Spleen (tissue), 11 donors: ENCODE measurements around the gene SLC30A4. TPM values are rescaled to one million over a fixed set of nuclear protein-coding genes. Genes with fewer than 3 reads are reported as not detected.
A peak's percentile ranks its signal among the peaks of the same experiment; 100 is the strongest.

Experiments
- DNase-seq: peaks from one replicate; pipeline ENCODE4 v3.0.0-alpha.2; 2020
- H3K27ac ChIP-seq, 8 donors: fragments of 200-600 bp; sonication (generic) in 7 of 8; 1 replicate in 4 of 8; 2 replicates in 4 of 8; pipeline versions ENCODE4 v1.5.0 to v1.8.0; 2016 to 2021; ENCODE audit warnings: inconsistent platforms in 4 of 8, mild to moderate bottlenecking in 4 of 8, moderate library complexity in 1 of 8
- H3K27me3 ChIP-seq, 7 donors: fragments of 200-600 bp; sonication (generic) in 6 of 7; replicated peaks in 1 of 7; 1 replicate in 4 of 7; 2 replicates in 3 of 7; pipeline versions ENCODE4 v1.5.0 to v1.8.0; 2016 to 2021; ENCODE audit warnings: inconsistent platforms in 3 of 7, mild to moderate bottlenecking in 1 of 7
- H3K36me3 ChIP-seq, 6 donors: fragments of 200-600 bp; sonication (generic) in 5 of 6; 1 replicate in 4 of 6; 2 replicates in 2 of 6; pipeline versions ENCODE4 v1.5.0 to v1.8.0; 2016 to 2021; ENCODE audit warnings: inconsistent platforms in 2 of 6
- H3K4me1 ChIP-seq, 6 donors: fragments of 200-600 bp; sonication (generic) in 5 of 6; 1 replicate in 3 of 6; 2 replicates in 3 of 6; pipeline versions ENCODE4 v1.5.0 to v1.8.0; 2016 to 2021; ENCODE audit warnings: inconsistent platforms in 3 of 6
- H3K4me3 ChIP-seq, 8 donors: fragments of 200-600 bp; sonication (generic) in 7 of 8; 1 replicate in 4 of 8; 2 replicates in 4 of 8; pipeline versions ENCODE4 v1.5.0 to v1.8.0; 2016 to 2021; ENCODE audit warnings: inconsistent platforms in 4 of 8, mild to moderate bottlenecking in 4 of 8, moderate library complexity in 2 of 8
- H3K9me3 ChIP-seq, 8 donors: fragments of 200-600 bp; sonication (generic) in 7 of 8; 1 replicate in 4 of 8; 2 replicates in 4 of 8; pipeline versions ENCODE4 v1.5.0 to v1.8.0; 2016 to 2021; ENCODE audit warnings: inconsistent platforms in 4 of 8
- POLR2A ChIP-seq, 3 donors: fragments of 450-650 bp; IDR thresholded peaks; one replicate each; pipeline ENCODE4 v1.5.1; 2017; ENCODE audit warnings: antibody characterized with exemption in 3 of 3, mild to moderate bottlenecking in 1 of 3
- POLR2AphosphoS5 ChIP-seq, 3 donors: sonication (generic); formaldehyde crosslinking; IDR thresholded peaks; one replicate each; pipeline ENCODE4 v1.5.1; 2017; ENCODE audit warnings: antibody characterized with exemption in 3 of 3
- WGBS, 5 donors: extraction: QIAGEN DNeasy Blood & Tissue Kit in 3 of 5; methylation state at CpG; one replicate each; pipeline versions ENCODE4 v1.1.5 to v1.1.7; 2013 to 2018; 5-methylcytosine and 5-hydroxymethylcytosine counted together
- intact Hi-C: fragments of 100-400 bp; cut with DNase I; formaldehyde crosslinking; loops from one replicate; pipeline ENCODE4 v1.15.0; 2023; ENCODE audit warnings: low total_unique reads
- polyA plus RNA-seq, 3 donors: library from polyadenylated mRNA; stranded (reverse); fragments of 200-250 nt; gene quantifications; one replicate each; pipeline ENCODE4 v1.2.1, GENCODE V29; 2013
- total RNA-seq, 7 donors: library from RNA; depleted of rRNA in 3 of 7; stranded (reverse); fragments of >200 nt in 3 of 7; fragmentation: NEBNext Ultra II Directional in 4 of 7; extraction: Animal tissue kit (Norgen Biotek cat#: 25700) in 4 of 7; gene quantifications; one replicate each; pipeline versions ENCODE4 v1.1.0 to v1.2.1, GENCODE V29; 2016 to 2021
- TF ChIP-seq, protein P1 (sequence below), 11 experiments: fragments of 200-600 bp in 7 of 11; fragments of 450-650 bp in 4 of 11; sonication (generic) in 4 of 11; IDR thresholded peaks in 8 of 11; conservative IDR thresholded peaks in 3 of 11; 1 replicate in 7 of 11; 2 replicates in 4 of 11; pipeline versions ENCODE4 v1.4.0 to v1.8.0; 2016 to 2021; ENCODE audit warnings: antibody characterized with exemption in 11 of 11, inconsistent platforms in 4 of 11, mild to moderate bottlenecking in 1 of 11
- donor health status: healthy with polysubstance abuse.
- donor health status: DM: no; HTN: no; CAD: no; lungs with moderate emphysema.
- donor health status: DM: no; HTN: no; CAD: no.
- donor health status: Bipolar disorder and iron deficiency.
- donor health status: healthy.
- donor health status: DM: no; HTN: no; CAD: no.
- donor health status: DM: yes; HTN: yes; CAD: no.

Gene SLC30A4
- total and polyA plus RNA-seq, 10 donors = 1.0 to 11.8 (median 7.8) TPM

DNA sequence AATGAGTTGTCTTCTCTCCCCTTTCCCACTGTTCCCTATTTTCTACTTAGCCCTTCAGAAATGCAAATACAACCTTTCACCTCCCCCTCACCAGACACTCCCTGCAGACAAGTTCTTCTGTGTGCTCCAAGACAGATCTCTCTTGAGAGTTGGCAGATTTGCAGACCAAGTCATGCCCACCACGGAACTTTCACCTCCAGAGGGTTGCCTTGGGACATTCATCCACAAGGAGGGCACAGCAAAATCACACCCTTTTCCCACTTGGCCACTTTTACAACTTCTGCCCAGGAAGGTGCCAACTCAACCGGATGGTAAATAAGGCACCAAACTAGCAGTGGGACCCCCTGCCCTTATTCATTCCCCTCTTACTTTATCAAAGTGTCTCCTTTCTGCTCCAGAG lies 53.5 kb downstream of the SLC30A4 start:
- no peaks in the 10 kb centered on the region for H3K9me3 ChIP-seq
- DNase-seq = no peak
- TF ChIP-seq POLR2AphosphoS5 (IDR thresholded peaks at IDR 0.05) = no peak
- TF ChIP-seq, protein P1, sequence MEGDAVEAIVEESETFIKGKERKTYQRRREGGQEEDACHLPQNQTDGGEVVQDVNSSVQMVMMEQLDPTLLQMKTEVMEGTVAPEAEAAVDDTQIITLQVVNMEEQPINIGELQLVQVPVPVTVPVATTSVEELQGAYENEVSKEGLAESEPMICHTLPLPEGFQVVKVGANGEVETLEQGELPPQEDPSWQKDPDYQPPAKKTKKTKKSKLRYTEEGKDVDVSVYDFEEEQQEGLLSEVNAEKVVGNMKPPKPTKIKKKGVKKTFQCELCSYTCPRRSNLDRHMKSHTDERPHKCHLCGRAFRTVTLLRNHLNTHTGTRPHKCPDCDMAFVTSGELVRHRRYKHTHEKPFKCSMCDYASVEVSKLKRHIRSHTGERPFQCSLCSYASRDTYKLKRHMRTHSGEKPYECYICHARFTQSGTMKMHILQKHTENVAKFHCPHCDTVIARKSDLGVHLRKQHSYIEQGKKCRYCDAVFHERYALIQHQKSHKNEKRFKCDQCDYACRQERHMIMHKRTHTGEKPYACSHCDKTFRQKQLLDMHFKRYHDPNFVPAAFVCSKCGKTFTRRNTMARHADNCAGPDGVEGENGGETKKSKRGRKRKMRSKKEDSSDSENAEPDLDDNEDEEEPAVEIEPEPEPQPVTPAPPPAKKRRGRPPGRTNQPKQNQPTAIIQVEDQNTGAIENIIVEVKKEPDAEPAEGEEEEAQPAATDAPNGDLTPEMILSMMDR (IDR thresholded peaks at IDR 0.05 in 8 of 11, conservative IDR thresholded peaks at IDR 0.05 in 3 of 11) = no peak
- no peak for TF ChIP-seq POLR2A (IDR thresholded peaks at IDR 0.05)
- no peak overlapping the region for H3K27ac ChIP-seq
- 37 to 46% (median 42%) methylated on average over 2 of the region's 2 CpGs for WGBS, 5 donors
- intact Hi-C loops = no loop called here
- peaks cover 0 to 35% (median 7%) of the 10 kb centered on the region in 7 donors for H3K27me3 ChIP-seq
- no peaks in the 10 kb centered on the region for H3K36me3 ChIP-seq
- no peak overlapping the region for H3K4me3 ChIP-seq
- no peaks in the 10 kb centered on the region for H3K4me1 ChIP-seq

DNA sequence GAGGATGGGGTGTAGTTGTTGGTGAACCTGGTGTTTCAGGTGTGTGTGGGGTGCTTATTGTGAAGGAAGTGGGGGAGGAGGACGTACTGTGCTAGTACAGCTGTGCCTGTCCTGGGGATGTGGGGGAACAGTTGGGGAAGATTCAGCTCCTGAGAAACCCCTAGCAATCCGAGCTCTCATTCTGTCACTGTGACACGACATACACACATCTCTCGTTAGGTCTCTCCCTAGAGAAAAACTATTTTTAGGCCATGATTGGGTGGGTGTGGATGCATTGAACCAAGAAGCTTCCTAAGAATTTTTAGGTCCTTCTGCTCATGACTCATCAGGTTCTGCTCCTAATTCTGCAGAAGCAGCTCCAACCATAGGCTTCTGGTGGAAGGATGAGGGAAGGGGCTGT lies 54.3 kb downstream of the SLC30A4 start:
- Histone ChIP-seq H3K27ac (no peak overlapping the region), H3K4me1 (no peaks in the 10 kb centered on the region), H3K27me3 (peaks cover 0 to 35% (median 7%) of the 10 kb centered on the region in 7 donors), H3K9me3 (no peaks in the 10 kb centered on the region), H3K36me3 (no peaks in the 10 kb centered on the region), H3K4me3 (no peak overlapping the region)
- no peak for DNase-seq
- WGBS, 5 donors = 53 to 68% (median 64%) methylated on average over 4 of the region's 4 CpGs
- TF ChIP-seq POLR2A (IDR thresholded peaks at IDR 0.05) (no peak), POLR2AphosphoS5 (IDR thresholded peaks at IDR 0.05) (no peak)
- TF ChIP-seq, protein P1 (IDR thresholded peaks at IDR 0.05 in 8 of 11, conservative IDR thresholded peaks at IDR 0.05 in 3 of 11) = no peak
- intact Hi-C loops = no loop called here

DNA sequence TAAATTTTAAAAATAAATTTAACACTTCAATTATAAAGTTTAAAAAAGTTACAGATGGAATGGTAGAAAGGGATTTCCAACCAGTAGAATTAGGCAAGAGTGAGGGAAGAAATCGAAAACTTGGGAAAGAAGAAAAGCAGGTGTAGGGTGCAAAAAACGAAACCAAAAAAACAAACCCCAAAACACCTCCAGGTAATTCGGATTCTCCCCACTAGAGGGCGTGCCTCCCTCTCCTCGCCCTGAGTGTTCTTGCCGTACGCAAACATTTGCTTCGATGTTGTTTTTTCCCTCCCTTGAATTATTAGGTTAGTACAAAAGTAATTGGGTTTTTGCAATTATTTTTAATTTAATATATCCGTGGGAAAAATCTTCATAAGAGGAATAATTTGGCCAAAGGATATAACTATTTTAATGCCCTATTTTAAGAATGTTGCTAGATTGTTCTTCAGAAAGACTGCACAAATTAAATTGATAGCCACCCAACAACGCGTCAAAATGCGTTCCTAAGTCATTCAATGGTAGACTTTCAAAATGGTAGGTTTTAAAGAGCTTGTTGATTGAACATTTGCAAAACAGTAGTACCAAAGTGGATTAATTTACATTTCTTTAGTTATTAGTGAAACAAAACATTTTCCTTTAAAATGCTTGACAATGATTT lies 63.7 kb downstream of the SLC30A4 start:
- H3K27me3 ChIP-seq = no peaks in the 10 kb centered on the region
- no peaks in the 10 kb centered on the region for H3K9me3 ChIP-seq
- no peak for TF ChIP-seq POLR2AphosphoS5 (IDR thresholded peaks at IDR 0.05)
- TF ChIP-seq, protein P1 (IDR thresholded peaks at IDR 0.05 in 8 of 11, conservative IDR thresholded peaks at IDR 0.05 in 3 of 11) = peak; percentile 77 to 94 (median 91)
- 5 to 9% (median 7%) methylated on average over 12 of the region's 12 CpGs for WGBS, 5 donors
- DNase-seq = peak; percentile 87
- peak overlapping the region; percentile 8 to 71 (median 42) for H3K4me3 ChIP-seq
- peak overlapping the region in 6 of 8 donors; percentile 71 to 88 (median 83) for H3K27ac ChIP-seq
- peaks cover 4 to 53% (median 50%) of the 10 kb centered on the region in 6 donors for H3K4me1 ChIP-seq
- intact Hi-C loops = no loop called here
- no peaks in the 10 kb centered on the region for H3K36me3 ChIP-seq

DNA sequence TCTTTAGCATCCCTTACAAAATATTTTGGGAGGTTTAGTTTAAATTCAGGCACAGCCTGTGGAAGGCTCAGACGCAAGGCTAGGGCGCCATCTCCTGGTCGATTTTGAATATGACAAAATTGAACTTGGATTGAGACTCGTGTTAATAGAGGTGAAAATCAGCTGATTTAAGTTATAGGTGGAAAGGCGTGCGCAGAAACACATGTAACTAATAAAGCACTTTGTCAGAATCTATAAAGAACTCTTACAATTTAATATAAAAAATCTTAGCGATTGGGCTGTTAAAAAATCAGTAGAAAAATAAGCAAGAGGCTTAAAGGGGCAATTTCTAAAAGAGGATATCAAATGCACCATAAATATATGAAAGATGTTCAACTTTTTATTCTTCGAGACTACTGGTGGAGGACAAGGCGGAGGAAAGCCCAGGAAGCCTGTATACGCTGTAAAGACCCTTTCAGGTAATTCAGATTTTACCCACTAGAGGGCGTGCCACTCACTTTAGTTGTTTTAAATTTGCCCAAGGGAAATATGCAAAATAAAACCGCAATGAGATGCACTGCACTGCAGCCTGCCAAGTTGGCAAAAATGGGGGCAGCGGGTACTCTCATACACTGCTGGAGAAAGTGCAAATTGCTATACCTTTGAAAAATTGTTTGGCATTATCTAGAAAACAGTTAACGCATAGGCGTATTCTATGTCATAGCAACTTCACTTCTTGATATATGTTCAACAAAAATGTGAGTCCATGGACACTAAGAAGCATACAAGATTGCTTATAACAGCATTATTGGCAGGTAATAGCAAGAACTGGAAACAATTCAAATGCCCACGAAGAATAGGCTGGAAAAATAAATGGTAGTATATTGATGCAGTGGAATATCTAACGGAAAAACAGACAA lies 64.7 kb downstream of the SLC30A4 start:
- intact Hi-C loops = no loop called here
- WGBS, 5 donors = 1 to 2% (median 1%) methylated on average over 17 of the region's 17 CpGs
- no peaks in the 10 kb centered on the region for H3K27me3 ChIP-seq
- peak overlapping the region; percentile 8 to 71 (median 42) for H3K4me3 ChIP-seq
- H3K27ac ChIP-seq = peak overlapping the region; percentile 71 to 88 (median 83)
- no peaks in the 10 kb centered on the region for H3K9me3 ChIP-seq
- H3K4me1 ChIP-seq = peaks cover 4 to 54% (median 50%) of the 10 kb centered on the region in 6 donors
- TF ChIP-seq, protein P1 (IDR thresholded peaks at IDR 0.05 in 8 of 11, conservative IDR thresholded peaks at IDR 0.05 in 3 of 11) = peak; percentile 58 to 94 (median 90)
- no peak for TF ChIP-seq POLR2A (IDR thresholded peaks at IDR 0.05)
- no peak for TF ChIP-seq POLR2AphosphoS5 (IDR thresholded peaks at IDR 0.05)
- no peaks in the 10 kb centered on the region for H3K36me3 ChIP-seq
- DNase-seq = no peak
